K562 (cell line): ENCODE results near the gene KIAA2012. TPM values are rescaled to one million over a fixed set of nuclear protein-coding genes. Genes with fewer than 3 reads are reported as not detected.

ENCODE experiments used
- ATAC-seq: fragments of 200-7000 bp; cut with Tn5 transposase; 3 replicates; pipeline ENCODE4 v1.9.1; 2020; ENCODE audit warnings: moderate library complexity
- BruUV-seq: library from RNA; stranded (reverse); fragments of 400-500 nt; replicated peaks from 2 replicates; lab custom pipeline; 2021; lab: Mats Ljungman, UMichigan
- CTCF ChIA-PET: fragments of 300-600 bp; formaldehyde crosslinking; extraction: SDS; loops from one replicate; lab custom pipeline; 2021; ENCODE audit warnings: low intra/inter-chr PET ratio; lab: Yijun Ruan, JAX
- POLR2A ChIA-PET: fragments of 300-600, 350-650 bp; sonication (Branson Sonifier 250); formaldehyde crosslinking; extraction: SDS; loops from one replicate; lab custom pipeline; 2021; ENCODE audit warnings: antibody characterized with exemption, inconsistent platforms; lab: Yijun Ruan, JAX
- DNase-seq, 4 experiments: peaks; one replicate each; pipeline versions ENCODE4 v3.0.0 to v3.0.0-alpha.2; 2011 to 2018; ENCODE audit warnings: low spot score in 3 of 4, mixed read lengths in 3 of 4; ENCODE audit errors: extremely low read depth in 1 of 4
- FAIRE-seq: peaks from 2 replicates; lab custom pipeline; 2011; peaks lifted over from hg19 to GRCh38; lab: Jason Lieb, UNC
- H2AFZ ChIP-seq: 2 replicates; pipeline ENCODE4 v1.6.0; 2011; ENCODE audit warnings: low read depth, low read length, control low read depth, inconsistent platforms
- H3K27ac ChIP-seq: fragments of 200-600 bp; 3 replicates; pipeline ENCODE4 v1.8.0; 2011; ENCODE audit warnings: low read depth, mild to moderate bottlenecking, control low read depth, inconsistent platforms, low read length, moderate library complexity, mixed read lengths; ENCODE audit errors: extremely low read depth
- H3K27me3 ChIP-seq, 2 experiments: fragments of 300-600 bp in 1 of 2; 2 replicates in 1 of 2; 3 replicates in 1 of 2; pipeline versions ENCODE4 v1.6.0 to v1.8.0; 2011; ENCODE audit warnings: inconsistent platforms in 2 of 2, low read length in 2 of 2, mild to moderate bottlenecking in 1 of 2, mixed read lengths in 1 of 2, moderate library complexity in 1 of 2; ENCODE audit not compliant: control insufficient read depth in 2 of 2, insufficient read depth in 2 of 2
- H3K36me3 ChIP-seq: fragments of 300-600 bp; 3 replicates; pipeline ENCODE4 v1.8.0; 2011; ENCODE audit warnings: mild to moderate bottlenecking, low read length, inconsistent platforms; ENCODE audit not compliant: control insufficient read depth, insufficient read depth
- H3K4me1 ChIP-seq, 2 experiments: fragments of 200-600 bp in 1 of 2; replicated peaks in 1 of 2; 2 replicates in 1 of 2; 3 replicates in 1 of 2; pipeline versions ENCODE4 v1.5.1 to v1.8.0; 2011; ENCODE audit warnings: inconsistent platforms in 2 of 2, low read length in 2 of 2, mild to moderate bottlenecking in 1 of 2, mixed read lengths in 1 of 2, moderate library complexity in 1 of 2; ENCODE audit not compliant: control insufficient read depth in 2 of 2, insufficient read depth in 2 of 2
- H3K4me2 ChIP-seq: 2 replicates; pipeline ENCODE4 v1.6.1; 2011; ENCODE audit warnings: low read length, control low read depth, inconsistent platforms, mixed read lengths; ENCODE audit not compliant: insufficient read depth
- H3K4me3 ChIP-seq: fragments of 200-600 bp; sonication (generic), shearing (Covaris generic); 2 replicates; pipeline ENCODE4 v1.5.1; 2016; ENCODE audit warnings: control low read depth, inconsistent platforms
- H3K79me2 ChIP-seq: fragments of 200-600 bp; 3 replicates; pipeline ENCODE4 v1.8.0; 2011; ENCODE audit warnings: low read length, inconsistent platforms; ENCODE audit not compliant: control insufficient read depth, insufficient read depth
- H3K9ac ChIP-seq, 2 experiments: 2 replicates each; pipeline versions ENCODE4 v1.6.0 to v1.6.1; 2011; ENCODE audit warnings: low read depth in 2 of 2, low read length in 2 of 2, control low read depth in 1 of 2, inconsistent platforms in 1 of 2, mild to moderate bottlenecking in 1 of 2, mixed read lengths in 1 of 2; ENCODE audit not compliant: insufficient read depth in 1 of 2
- H3K9me1 ChIP-seq: one replicate; pipeline ENCODE4 v1.6.0; 2011; ENCODE audit warnings: inconsistent platforms, mild to moderate bottlenecking, low read length, moderate library complexity; ENCODE audit not compliant: control insufficient read depth, insufficient read depth
- H3K9me3 ChIP-seq: replicated peaks from 2 replicates; pipeline ENCODE4 v1.5.1; 2011; ENCODE audit warnings: low read depth, low read length, inconsistent platforms; ENCODE audit not compliant: control insufficient read depth, insufficient read depth
- H4K20me1 ChIP-seq: replicated peaks from 2 replicates; pipeline ENCODE4 v1.6.1; 2011; ENCODE audit warnings: low read length, inconsistent platforms, mixed read lengths; ENCODE audit not compliant: control insufficient read depth, insufficient read depth
- GABPB1 ChIP-seq: sonication (generic); formaldehyde crosslinking; IDR thresholded peaks from 2 replicates; pipeline ENCODE4 v1.8.0; 2022; ENCODE audit warnings: mild to moderate bottlenecking, missing genetic modification reagents
- HOMEZ ChIP-seq: fragments of 250-450 bp; sonication (Bioruptor Pico); IDR thresholded peaks from 2 replicates; pipeline ENCODE4 v1.4.0; 2020; ENCODE audit warnings: mild to moderate bottlenecking, moderate library complexity
- IRF1 ChIP-seq: sonication (generic); formaldehyde crosslinking; IDR thresholded peaks from 2 replicates; pipeline ENCODE4 v1.8.0; 2022; ENCODE audit warnings: missing genetic modification reagents, mild to moderate bottlenecking, borderline replicate concordance
- L3MBTL2 ChIP-seq: fragments of 450-650 bp; IDR thresholded peaks from 2 replicates; pipeline ENCODE4 v1.6.1; 2016; ENCODE audit warnings: mild to moderate bottlenecking, moderate library complexity
- LARP7 ChIP-seq: fragments of 450-650 bp; IDR thresholded peaks from 2 replicates; pipeline ENCODE4 v1.6.1; 2016
- SRF ChIP-seq, 2 experiments: fragments of 250-450, 450-650 bp in 1 of 2; sonication (Bioruptor Pico) in 1 of 2; sonication (generic) in 1 of 2; formaldehyde crosslinking; IDR thresholded peaks; 2 replicates each; pipeline versions ENCODE4 v1.5.0 to v1.5.1; 2020 to 2022; ENCODE audit warnings: mild to moderate bottlenecking in 1 of 2, missing genetic modification reagents in 1 of 2
- ZNF589 ChIP-seq: fragments of 200-800 bp; sonication (Bioruptor generic); IDR thresholded peaks from 2 replicates; pipeline ENCODE4 v1.6.1; 2016; ENCODE audit warnings: low read depth, missing genetic modification characterization, missing compliant biosample characterization
- WGBS: fragments of 100-300 bp; shearing (Covaris generic); methylation state at CpG from one replicate; pipeline ENCODE4 v1.1.6; 2016; ENCODE audit warnings: low coverage, mixed read lengths; ENCODE audit not compliant: insufficient coverage; ENCODE audit errors: missing lambda C conversion rate; 5-methylcytosine and 5-hydroxymethylcytosine counted together
- in situ Hi-C: fragments of 300-500 bp; cut with MboI; formaldehyde crosslinking; loops from 4 replicates; pipeline ENCODE4 v1.15.0; 2018; ENCODE audit warnings: inconsistent platforms, mixed read lengths
- intact Hi-C: fragments of 100-400 bp; cut with micrococcal nuclease; formaldehyde crosslinking; loops from 2 replicates; pipeline ENCODE4 v1.14.2; 2022
- polyA plus RNA-seq, 8 experiments: library from polyadenylated mRNA; depleted of rRNA in 4 of 8; stranded (reverse) in 5 of 8; unstranded in 3 of 8; fragments of >200 nt; fragmentation: Nextera tagmentation in 2 of 8; fragmentation: Illumina TruSeq in 1 of 8; extraction: Ambion mirVana in 2 of 8; extraction: Trizol in 1 of 8; gene quantifications; 2 replicates each; pipeline versions ENCODE4 v1.2.1 to v1.2.3, GENCODE V29; 2011 to 2014; ENCODE audit warnings: inconsistent platforms in 1 of 8, missing spikeins in 1 of 8
- total RNA-seq, 7 experiments: library from RNA; depleted of rRNA in 6 of 7; stranded (reverse); fragments of >200 nt in 6 of 7; fragmentation: Illumina TruSeq in 2 of 7; extraction: Trizol in 2 of 7; gene quantifications; 2 replicates each; pipeline versions ENCODE4 v1.2.1 to v1.2.3, GENCODE V29; 2011 to 2021; ENCODE audit warnings: low replicate concordance in 1 of 7

KIAA2012 gene
- total and polyA plus RNA-seq, 9 of the 15 experiments (the other 6 are each of a cell fraction or from before 2014, with no cell fraction given): not detected

- H3K36me3 ChIP-seq: no peaks in the 10 kb centered on the region
- H3K9ac ChIP-seq: no peak overlapping the region
- peaks cover 24 to 36% of the 10 kb centered on the region in 2 experiments; a peak in 4 of 5 replicates for H3K27me3 ChIP-seq
- no peak overlapping the region for H2AFZ ChIP-seq
- H3K4me2 ChIP-seq: no peak overlapping the region
- H3K79me2 ChIP-seq: no peaks in the 10 kb centered on the region
- H3K27ac ChIP-seq: no peak overlapping the region
- TF ChIP-seq SRF (CRISPR knock-in tag; IDR thresholded peaks at IDR 0.05) (no peak), L3MBTL2 (no peak), GABPB1 (CRISPR knock-in tag) (no peak), IRF1 (CRISPR knock-in tag) (no peak), ZNF589 (CRISPR knock-in tag) (no peak), LARP7 (no peak), HOMEZ (CRISPR knock-in tag) (no peak)
- no peak for FAIRE-seq
- ATAC-seq: no peak
- no peak for DNase-seq
- intact Hi-C loops: no loop called here
- in situ Hi-C loops: no loop called here
- H3K4me3 ChIP-seq: no peak overlapping the region
- ChIA-PET CTCF (no interaction called here), POLR2A (no interaction called here)
- BruUV-seq: no TSS peak
- no peaks in the 10 kb centered on the region for H4K20me1 ChIP-seq
- H3K4me1 ChIP-seq: no peaks in the 10 kb centered on the region; a peak in 1 of 5 replicates
- no peaks in the 10 kb centered on the region for H3K9me1 ChIP-seq
- no peaks in the 10 kb centered on the region for H3K9me3 ChIP-seq
- WGBS: 0% methylated on average over 4 of the region's 4 CpGs
These were observed 74.7 kb downstream of the KIAA2012 start for GRCh38 chr2:202147775-202148174.
